Measurements from ENCODE around the gene RARG. TPM values are rescaled to one million over a fixed set of nuclear protein-coding genes. Genes with fewer than 3 reads are reported as not detected.

The RARG gene
- polyA plus RNA-seq, 1 donor (not counting 4 experiments of a cell fraction or from before 2014, with no cell fraction given), result 26.4 TPM

DNA sequence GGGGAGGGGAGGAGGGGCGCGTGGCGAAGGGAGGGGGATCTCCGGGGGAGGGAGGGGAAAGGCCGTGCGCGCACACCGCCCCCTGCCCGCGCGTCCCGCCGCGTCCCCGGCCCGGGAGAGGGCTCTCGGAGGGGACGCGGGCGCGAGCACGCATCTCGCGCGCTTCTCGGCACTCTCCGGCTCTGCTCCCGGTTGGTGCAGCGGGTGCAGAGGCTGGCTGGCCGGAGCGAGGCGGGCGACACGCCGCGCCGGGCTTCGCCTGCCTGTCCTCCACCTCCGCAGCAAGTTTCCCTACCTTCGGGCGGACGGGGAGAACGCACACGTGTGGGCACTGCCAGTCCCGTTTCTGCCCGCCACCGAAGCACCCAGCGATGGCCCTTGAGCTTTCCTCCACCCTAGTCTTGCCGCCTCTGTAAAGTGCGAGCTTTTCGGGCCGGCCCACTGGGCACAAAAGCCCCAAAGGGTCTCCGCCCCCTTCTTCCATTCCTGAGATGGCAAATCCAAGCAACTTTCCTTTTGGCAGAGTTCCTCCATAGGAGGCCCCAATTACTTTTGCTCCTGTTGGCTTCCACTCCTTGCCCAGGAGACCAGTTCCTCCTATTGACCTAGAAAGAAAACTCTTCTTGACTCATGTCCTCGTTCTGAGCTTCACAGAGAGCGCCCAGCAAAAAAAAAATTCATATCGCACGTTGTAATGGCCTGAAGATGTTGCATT lies 50.9 kb downstream of the RARG start:
- Histone ChIP-seq H2AFZ (ENCODE audit: control insufficient read depth, low read length) (peak overlapping the region; percentile 83), H3K4me2 (ENCODE audit: control insufficient read depth, extremely low read depth, insufficient read depth, low read depth, low read length) (peak overlapping the region; percentile 83), H3K9ac (ENCODE audit: control insufficient read depth, extremely low read depth, insufficient read depth, low read length) (peak overlapping the region; percentile 94), H3K4me3 (ENCODE audit: control insufficient read depth in 2 of 3, extremely low read depth in 1 of 3, insufficient read depth in 2 of 3, low read depth in 1 of 3, low read length in 3 of 3) (peak overlapping the region; percentile 72 to 89 (median 82)), H4K20me1 (ENCODE audit: control insufficient read depth, extremely low read depth, insufficient read depth, low read length) (no peaks in the 10 kb centered on the region), H3K4me1 (ENCODE audit: control insufficient read depth, extremely low read depth, insufficient read depth, low read length) (peaks cover 20% of the 10 kb centered on the region), H3K27ac (ENCODE audit: control insufficient read depth, insufficient read depth, low read length) (peak overlapping the region; percentile 93), H3K79me2 (ENCODE audit: control insufficient read depth, insufficient read depth, low read length) (peaks cover 14% of the 10 kb centered on the region), H3K9me1 (ENCODE audit: control insufficient read depth, extremely low read depth, insufficient read depth, low read length) (no peaks in the 10 kb centered on the region), H3K9me3 (ENCODE audit: control insufficient read depth, low read depth, low read length) (no peaks in the 10 kb centered on the region), H3K36me3 (ENCODE audit: control insufficient read depth in 2 of 2, extremely low read depth in 1 of 2, insufficient read depth in 2 of 2, low read length in 2 of 2) (peaks cover 17 to 26% of the 10 kb centered on the region in 2 experiments), H3K27me3 (ENCODE audit: control insufficient read depth, extremely low read depth, insufficient read depth, low read length) (no peaks in the 10 kb centered on the region)
- dilution Hi-C loops (cut with MboI; ENCODE audit: extremely low pct_ligation_motif_present, low sequenced_read_pairs), result no loop called here
- no peak for TF ChIP-seq EZH2 (IDR thresholded peaks at IDR 0.05; ENCODE audit: low read length)
- TF ChIP-seq, protein P1, sequence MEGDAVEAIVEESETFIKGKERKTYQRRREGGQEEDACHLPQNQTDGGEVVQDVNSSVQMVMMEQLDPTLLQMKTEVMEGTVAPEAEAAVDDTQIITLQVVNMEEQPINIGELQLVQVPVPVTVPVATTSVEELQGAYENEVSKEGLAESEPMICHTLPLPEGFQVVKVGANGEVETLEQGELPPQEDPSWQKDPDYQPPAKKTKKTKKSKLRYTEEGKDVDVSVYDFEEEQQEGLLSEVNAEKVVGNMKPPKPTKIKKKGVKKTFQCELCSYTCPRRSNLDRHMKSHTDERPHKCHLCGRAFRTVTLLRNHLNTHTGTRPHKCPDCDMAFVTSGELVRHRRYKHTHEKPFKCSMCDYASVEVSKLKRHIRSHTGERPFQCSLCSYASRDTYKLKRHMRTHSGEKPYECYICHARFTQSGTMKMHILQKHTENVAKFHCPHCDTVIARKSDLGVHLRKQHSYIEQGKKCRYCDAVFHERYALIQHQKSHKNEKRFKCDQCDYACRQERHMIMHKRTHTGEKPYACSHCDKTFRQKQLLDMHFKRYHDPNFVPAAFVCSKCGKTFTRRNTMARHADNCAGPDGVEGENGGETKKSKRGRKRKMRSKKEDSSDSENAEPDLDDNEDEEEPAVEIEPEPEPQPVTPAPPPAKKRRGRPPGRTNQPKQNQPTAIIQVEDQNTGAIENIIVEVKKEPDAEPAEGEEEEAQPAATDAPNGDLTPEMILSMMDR (optimal IDR thresholded peaks at IDR 0.05 in 1 of 3, IDR thresholded peaks at IDR 0.05 in 1 of 3, conservative IDR thresholded peaks at IDR 0.05 in 1 of 3; ENCODE audit: extremely low read depth in 1 of 3, insufficient read depth in 2 of 3, low read length in 3 of 3), result no peak
- DNase-seq (ENCODE audit: low read depth, low spot score), result no peak
- no peak for FAIRE-seq

- no peaks in the 10 kb centered on the region for H4K20me1 ChIP-seq (ENCODE audit: control insufficient read depth, extremely low read depth, insufficient read depth, low read length)
- DNase-seq (ENCODE audit: low read depth, low spot score) (peak; percentile 71), FAIRE-seq (no peak)
- H3K4me2 ChIP-seq (ENCODE audit: control insufficient read depth, extremely low read depth, insufficient read depth, low read depth, low read length), result peak within 1 kb of the TSS; percentile 96
- no peaks in the 10 kb centered on the region for H3K9me3 ChIP-seq (ENCODE audit: control insufficient read depth, low read depth, low read length)
- peaks cover 14% of the 10 kb centered on the region for H3K79me2 ChIP-seq (ENCODE audit: control insufficient read depth, insufficient read depth, low read length)
- H3K27me3 ChIP-seq (ENCODE audit: control insufficient read depth, extremely low read depth, insufficient read depth, low read length), result no peaks in the 10 kb centered on the region
- peak within 1 kb of the TSS; percentile 94 for H3K9ac ChIP-seq (ENCODE audit: control insufficient read depth, extremely low read depth, insufficient read depth, low read length)
- TF ChIP-seq EZH2 (IDR thresholded peaks at IDR 0.05; ENCODE audit: low read length), result no peak
- TF ChIP-seq, protein P1 (optimal IDR thresholded peaks at IDR 0.05 in 1 of 3, IDR thresholded peaks at IDR 0.05 in 1 of 3, conservative IDR thresholded peaks at IDR 0.05 in 1 of 3; ENCODE audit: extremely low read depth in 1 of 3, insufficient read depth in 2 of 3, low read length in 3 of 3), result no peak
- H3K4me1 ChIP-seq (ENCODE audit: control insufficient read depth, extremely low read depth, insufficient read depth, low read length), result peaks cover 20% of the 10 kb centered on the region
- H3K27ac ChIP-seq (ENCODE audit: control insufficient read depth, insufficient read depth, low read length), result peak within 1 kb of the TSS; percentile 93
- dilution Hi-C loops (cut with MboI; ENCODE audit: extremely low pct_ligation_motif_present, low sequenced_read_pairs), result no loop called here
- peak within 1 kb of the TSS; percentile 72 to 89 (median 82) for H3K4me3 ChIP-seq (ENCODE audit: control insufficient read depth in 2 of 3, extremely low read depth in 1 of 3, insufficient read depth in 2 of 3, low read depth in 1 of 3, low read length in 3 of 3)
- H3K36me3 ChIP-seq (ENCODE audit: control insufficient read depth in 2 of 2, extremely low read depth in 1 of 2, insufficient read depth in 2 of 2, low read length in 2 of 2), result peaks cover 11 to 21% of the 10 kb centered on the region in 2 experiments
- H2AFZ ChIP-seq (ENCODE audit: control insufficient read depth, low read length), result peak within 1 kb of the TSS; percentile 97
- no peaks in the 10 kb centered on the region for H3K9me1 ChIP-seq (ENCODE audit: control insufficient read depth, extremely low read depth, insufficient read depth, low read length)
These were observed 51.6 kb downstream of the RARG start, which contains the start of the genes CSAD and ZNF740 for GRCh38 chr12:53180220-53180930. CSAD (minus strand) TSS chr12:53180925; CDS start chr12:53173470, 7,455 bp downstream. ZNF740 (plus strand) TSS chr12:53180722; CDS start chr12:53181984, 1,262 bp downstream.
